Right lobe of liver (tissue), 4 donors: ENCODE data around the gene GLCE.

Experiments
- CTCF ChIP-seq, 4 donors: fragments of 200-600 bp in 3 of 4; fragments of 450-650 bp in 1 of 4; IDR thresholded peaks; one replicate each; pipeline versions ENCODE4 v1.5.1 to v1.8.0; 2016 to 2022; ENCODE audit warnings: antibody characterized with exemption in 4 of 4, mild to moderate bottlenecking in 2 of 4
- POLR2A ChIP-seq: fragments of 450-650 bp; IDR thresholded peaks from one replicate; pipeline ENCODE4 v1.6.1; 2017; ENCODE audit warnings: antibody characterized with exemption, mild to moderate bottlenecking
- donor health status: DM: no; HTN: no; CAD: no.
- donor health status: DM: no; HTN: no; CAD: no.
- donor health status: DM: no; HTN: yes; CAD: no.

- TF ChIP-seq POLR2A (no peak), CTCF (IDR thresholded peaks at IDR 0.05) (no peak)
These were observed 76.1 kb downstream of the GLCE start for GRCh38 chr15:69236505-69236904.
